Left kidney (tissue), 2 donors: ENCODE results near the gene SMTNL2. TPM values are rescaled to one million over a fixed set of nuclear protein-coding genes. Genes with fewer than 3 reads are reported as not detected.
"Not testable (repeated sequence)": the region's sequence is repeated elsewhere in the genome, so short reads cannot be mapped to it uniquely, and the experiment has no call there.

Source experiments
- DNase-seq: peaks from one replicate; pipeline ENCODE4 v3.0.0-alpha.2; 2013
- polyA plus RNA-seq: library from polyadenylated mRNA; unstranded; fragments of 120-200 nt; gene quantifications from one replicate; pipeline ENCODE4 v1.2.1, GENCODE V29; 2013; ENCODE audit not compliant: insufficient read length

The SMTNL2 gene
- polyA plus RNA-seq, 1 donor, result 57.5 TPM

- DNase-seq, result peak; percentile 59
Measured at GRCh38 chr17:4599505-4600281, 15.4 kb downstream of the SMTNL2 start.

- no peak for DNase-seq
Measured at GRCh38 chr17:4600563-4600962, 16.2 kb downstream of the SMTNL2 start.

GRCh38 chr17:4601326-4601725, 17.0 kb downstream of the SMTNL2 start:
- no peak for DNase-seq

GRCh38 chr17:4602041-4602440, 17.7 kb downstream of the SMTNL2 start:
- DNase-seq, result no peak

GRCh38 chr17:4604111-4604644, 19.8 kb downstream of the SMTNL2 start:
- peak; percentile 67 for DNase-seq

- DNase-seq, result not testable (repeated sequence)
Measured at GRCh38 chr17:4604736-4605135, 20.4 kb downstream of the SMTNL2 start.

GRCh38 chr17:4605826-4606225, 21.5 kb downstream of the SMTNL2 start:
- DNase-seq, result no peak

GRCh38 chr17:4607261-4607741, 23.0 kb downstream of the SMTNL2 start:
- no peak for DNase-seq

- DNase-seq, result peak; percentile 69
Measured at GRCh38 chr17:4607773-4608187, 23.5 kb downstream of the SMTNL2 start.

GRCh38 chr17:4609761-4610160, 25.4 kb downstream of the SMTNL2 start:
- DNase-seq, result no peak

GRCh38 chr17:4610162-4610561, 25.8 kb downstream of the SMTNL2 start:
- no peak for DNase-seq

- no peak for DNase-seq
Measured at GRCh38 chr17:4610656-4611055, 26.3 kb downstream of the SMTNL2 start.

GRCh38 chr17:4616476-4616875, 32.1 kb downstream of the SMTNL2 start:
- DNase-seq, result no peak

- no peak for DNase-seq
Measured at GRCh38 chr17:4617090-4617489, 32.8 kb downstream of the SMTNL2 start.

GRCh38 chr17:4617590-4618351, 33.4 kb downstream of the SMTNL2 start:
- no peak for DNase-seq

GRCh38 chr17:4620531-4621101, 36.3 kb downstream of the SMTNL2 start:
- DNase-seq, result no peak

- no peak for DNase-seq
Measured at GRCh38 chr17:4622375-4622774, 38.0 kb downstream of the SMTNL2 start.

GRCh38 chr17:4623249-4623648, 38.9 kb downstream of the SMTNL2 start:
- DNase-seq, result no peak

GRCh38 chr17:4624451-4624911, 40.2 kb downstream of the SMTNL2 start:
- DNase-seq, result not testable (repeated sequence)

- DNase-seq, result peak; percentile 71
Measured at GRCh38 chr17:4625181-4625617, 40.9 kb downstream of the SMTNL2 start.

- DNase-seq, result no peak
Measured at GRCh38 chr17:4626734-4627256, 42.5 kb downstream of the SMTNL2 start.

GRCh38 chr17:4631431-4631830, 47.1 kb downstream of the SMTNL2 start:
- DNase-seq, result no peak
